ENCODE measurements around the gene SERPINF2. TPM values are rescaled to one million over a fixed set of nuclear protein-coding genes. Genes with fewer than 3 reads are reported as not detected.

Gene SERPINF2
- total RNA-seq, 4 donors from 2014 or later = 6.0 to 28.8 (median 9.1) TPM

DNA sequence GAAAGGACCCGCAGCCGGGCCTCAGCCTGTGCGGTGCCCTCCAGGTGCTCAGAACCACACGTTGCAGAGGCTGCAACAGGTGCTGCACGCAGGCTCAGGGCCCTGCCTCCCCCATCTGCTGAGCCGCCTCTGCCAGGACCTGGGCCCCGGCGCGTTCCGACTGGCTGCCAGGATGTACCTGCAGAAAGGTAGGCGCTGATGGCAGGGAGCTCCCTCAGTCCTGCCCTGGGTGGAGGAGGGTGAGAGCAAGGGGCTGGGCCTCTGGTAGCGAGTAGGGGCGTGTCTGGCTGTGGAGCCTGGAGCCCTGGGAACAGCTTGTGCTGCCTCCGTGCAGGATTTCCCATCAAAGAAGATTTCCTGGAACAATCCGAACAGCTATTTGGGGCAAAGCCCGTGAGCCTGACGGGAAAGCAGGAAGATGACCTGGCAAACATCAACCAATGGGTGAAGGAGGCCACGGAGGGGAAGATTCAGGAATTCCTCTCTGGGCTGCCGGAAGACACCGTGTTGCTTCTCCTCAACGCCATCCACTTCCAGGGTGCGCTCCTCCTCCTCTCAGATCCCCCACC is 4.4 kb downstream of the SERPINF2 start:
- TF ChIP-seq, protein P1, sequence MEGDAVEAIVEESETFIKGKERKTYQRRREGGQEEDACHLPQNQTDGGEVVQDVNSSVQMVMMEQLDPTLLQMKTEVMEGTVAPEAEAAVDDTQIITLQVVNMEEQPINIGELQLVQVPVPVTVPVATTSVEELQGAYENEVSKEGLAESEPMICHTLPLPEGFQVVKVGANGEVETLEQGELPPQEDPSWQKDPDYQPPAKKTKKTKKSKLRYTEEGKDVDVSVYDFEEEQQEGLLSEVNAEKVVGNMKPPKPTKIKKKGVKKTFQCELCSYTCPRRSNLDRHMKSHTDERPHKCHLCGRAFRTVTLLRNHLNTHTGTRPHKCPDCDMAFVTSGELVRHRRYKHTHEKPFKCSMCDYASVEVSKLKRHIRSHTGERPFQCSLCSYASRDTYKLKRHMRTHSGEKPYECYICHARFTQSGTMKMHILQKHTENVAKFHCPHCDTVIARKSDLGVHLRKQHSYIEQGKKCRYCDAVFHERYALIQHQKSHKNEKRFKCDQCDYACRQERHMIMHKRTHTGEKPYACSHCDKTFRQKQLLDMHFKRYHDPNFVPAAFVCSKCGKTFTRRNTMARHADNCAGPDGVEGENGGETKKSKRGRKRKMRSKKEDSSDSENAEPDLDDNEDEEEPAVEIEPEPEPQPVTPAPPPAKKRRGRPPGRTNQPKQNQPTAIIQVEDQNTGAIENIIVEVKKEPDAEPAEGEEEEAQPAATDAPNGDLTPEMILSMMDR (IDR thresholded peaks at IDR 0.05) = no peak
- ATAC-seq (ENCODE audit: low FRiP score) = peak; percentile 62
- no peak for DNase-seq (ENCODE audit: low spot score)

DNA sequence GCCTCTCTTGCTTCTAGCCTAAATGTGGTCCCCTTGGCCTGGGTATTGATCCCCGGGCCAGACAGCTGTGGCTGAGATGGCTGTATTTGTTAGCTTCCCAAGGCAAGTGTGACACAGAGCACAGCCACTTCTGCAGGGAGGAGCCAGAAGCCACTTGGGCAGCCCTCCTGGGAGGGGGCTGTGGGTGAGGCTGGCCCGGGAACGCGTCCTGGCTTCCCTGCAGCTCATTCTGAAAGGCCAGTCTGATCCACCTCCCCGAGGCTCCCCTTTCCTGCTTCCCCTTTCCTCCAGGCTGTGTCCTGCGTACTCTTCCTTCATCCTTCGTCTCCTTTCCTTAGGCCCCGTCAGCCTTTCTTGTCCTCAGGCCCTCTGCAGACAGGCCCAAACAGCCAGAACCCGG is 8.0 kb downstream of the SERPINF2 start:
- ATAC-seq (ENCODE audit: low FRiP score) = no peak
- TF ChIP-seq, protein P1 (IDR thresholded peaks at IDR 0.05) = no peak
- DNase-seq (ENCODE audit: low spot score) = no peak

DNA sequence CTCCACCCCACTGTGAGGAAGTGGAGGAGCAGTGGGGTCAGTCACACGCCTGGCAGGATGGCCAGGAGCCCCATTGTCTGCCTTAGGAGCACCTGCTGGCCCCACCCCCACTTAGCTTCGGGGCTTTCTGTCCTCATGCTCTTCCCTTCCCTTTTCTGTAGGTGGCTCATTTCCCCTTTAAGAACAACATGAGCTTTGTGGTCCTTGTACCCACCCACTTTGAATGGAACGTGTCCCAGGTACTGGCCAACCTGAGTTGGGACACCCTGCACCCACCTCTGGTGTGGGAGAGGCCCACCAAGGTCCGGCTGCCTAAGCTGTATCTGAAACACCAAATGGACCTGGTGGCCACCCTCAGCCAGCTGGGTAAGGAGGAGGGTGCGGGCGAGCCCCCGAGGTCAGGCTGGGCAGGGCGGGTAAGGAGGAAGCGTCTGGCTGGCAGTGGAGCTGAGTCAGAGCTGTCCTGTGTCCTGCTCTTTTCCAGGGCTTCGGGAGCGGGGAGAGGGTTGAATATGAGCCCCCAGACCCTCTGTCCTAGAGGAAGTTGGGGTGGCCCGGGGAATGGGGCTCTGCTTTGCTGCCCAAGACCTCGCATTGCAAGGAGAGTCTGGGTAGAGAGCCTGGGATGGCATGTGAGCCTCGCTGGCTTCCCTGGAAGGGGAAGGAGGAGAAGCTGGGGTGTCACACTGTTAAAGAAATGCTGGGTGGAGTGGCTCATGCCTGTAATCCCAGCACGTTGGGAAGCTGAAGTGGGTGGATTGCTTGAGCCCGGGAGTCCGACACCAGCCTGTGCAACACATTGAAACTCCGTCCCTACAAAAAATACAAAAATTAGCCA is 10.0 kb downstream of the SERPINF2 start:
- no peak for ATAC-seq (ENCODE audit: low FRiP score)
- DNase-seq (ENCODE audit: low spot score) = no peak
- TF ChIP-seq, protein P1 (IDR thresholded peaks at IDR 0.05) = no peak

DNA sequence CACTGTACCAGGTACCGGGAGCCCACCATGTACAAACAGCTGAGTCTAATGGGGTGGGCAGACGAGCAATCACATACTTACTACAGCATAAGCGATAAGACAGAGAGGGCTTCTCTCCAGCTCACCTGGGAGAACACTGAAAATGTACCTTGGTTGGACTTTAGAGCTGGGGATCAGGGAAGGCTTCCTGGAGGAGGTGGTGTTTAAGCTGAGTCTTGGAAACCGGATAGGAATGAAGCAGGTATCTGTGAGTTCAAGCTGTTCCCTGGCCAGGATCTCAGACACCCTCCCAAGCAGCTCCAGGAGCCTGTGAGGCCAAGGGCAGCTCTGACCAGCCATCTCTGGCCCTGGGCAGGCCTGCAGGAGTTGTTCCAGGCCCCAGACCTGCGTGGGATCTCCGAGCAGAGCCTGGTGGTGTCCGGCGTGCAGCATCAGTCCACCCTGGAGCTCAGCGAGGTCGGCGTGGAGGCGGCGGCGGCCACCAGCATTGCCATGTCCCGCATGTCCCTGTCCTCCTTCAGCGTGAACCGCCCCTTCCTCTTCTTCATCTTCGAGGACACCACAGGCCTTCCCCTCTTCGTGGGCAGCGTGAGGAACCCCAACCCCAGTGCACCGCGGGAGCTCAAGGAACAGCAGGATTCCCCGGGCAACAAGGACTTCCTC is 11.2 kb downstream of the SERPINF2 start:
- TF ChIP-seq, protein P1 (IDR thresholded peaks at IDR 0.05) = no peak
- ATAC-seq (ENCODE audit: low FRiP score) (no peak), DNase-seq (ENCODE audit: low spot score) (no peak)

DNA sequence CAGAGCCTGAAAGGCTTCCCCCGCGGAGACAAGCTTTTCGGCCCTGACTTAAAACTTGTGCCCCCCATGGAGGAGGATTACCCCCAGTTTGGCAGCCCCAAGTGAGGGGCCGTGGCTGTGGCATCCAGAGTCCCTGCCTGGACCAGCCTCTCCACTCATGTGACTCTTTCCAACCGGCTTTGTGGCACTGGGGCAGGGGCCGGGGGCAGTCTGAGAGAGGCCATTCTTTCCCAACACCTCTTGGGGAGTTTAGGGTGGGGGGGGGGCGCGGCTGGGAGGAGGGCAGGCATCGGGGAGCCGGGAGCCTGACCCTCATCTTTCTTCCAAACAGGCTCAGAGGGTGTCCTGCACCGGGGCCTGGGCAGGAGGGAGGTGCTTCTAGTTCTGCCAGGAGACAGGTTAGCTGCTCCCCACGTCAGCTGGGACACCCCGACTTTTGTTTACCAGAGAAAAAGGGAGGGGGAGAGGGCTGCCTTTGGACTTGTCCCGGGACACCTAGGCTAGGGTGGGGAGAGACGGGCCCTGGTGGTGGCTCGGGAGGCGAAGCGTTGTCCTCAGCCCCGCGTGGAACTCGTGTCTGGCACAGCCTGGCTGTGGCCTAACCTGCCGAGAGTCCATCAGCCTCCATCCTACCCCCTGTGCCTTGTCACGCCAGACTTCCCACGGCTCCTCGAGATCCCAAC is 11.9 kb downstream of the SERPINF2 start:
- TF ChIP-seq, protein P1 (IDR thresholded peaks at IDR 0.05) = no peak
- ATAC-seq (ENCODE audit: low FRiP score) (no peak), DNase-seq (ENCODE audit: low spot score) (no peak)

DNA sequence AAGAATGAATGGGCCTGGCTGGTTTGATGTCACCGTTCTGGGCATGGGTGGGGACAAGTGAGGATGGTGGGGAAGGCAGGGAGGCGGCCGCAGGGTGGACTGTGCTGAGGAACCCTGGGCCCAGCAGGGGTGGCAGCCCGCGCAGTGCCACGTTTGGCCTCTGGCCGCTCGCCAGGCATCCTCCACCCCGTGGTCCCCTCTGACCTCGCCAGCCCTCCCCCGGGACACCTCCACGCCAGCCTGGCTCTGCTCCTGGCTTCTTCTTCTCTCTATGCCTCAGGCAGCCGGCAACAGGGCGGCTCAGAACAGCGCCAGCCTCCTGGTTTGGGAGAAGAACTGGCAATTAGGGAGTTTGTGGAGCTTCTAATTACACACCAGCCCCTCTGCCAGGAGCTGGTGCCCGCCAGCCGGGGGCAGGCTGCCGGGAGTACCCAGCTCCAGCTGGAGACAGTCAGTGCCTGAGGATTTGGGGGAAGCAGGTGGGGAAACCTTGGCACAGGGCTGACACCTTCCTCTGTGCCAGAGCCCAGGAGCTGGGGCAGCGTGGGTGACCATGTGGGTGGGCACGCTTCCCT is 12.7 kb downstream of the SERPINF2 start:
- DNase-seq (ENCODE audit: low spot score) = no peak
- TF ChIP-seq, protein P1 (IDR thresholded peaks at IDR 0.05) = no peak
- ATAC-seq (ENCODE audit: low FRiP score) = no peak

Measured in omental fat pad (tissue), 4 donors.